ENCODE measurements around the gene CNDP2.

DNA sequence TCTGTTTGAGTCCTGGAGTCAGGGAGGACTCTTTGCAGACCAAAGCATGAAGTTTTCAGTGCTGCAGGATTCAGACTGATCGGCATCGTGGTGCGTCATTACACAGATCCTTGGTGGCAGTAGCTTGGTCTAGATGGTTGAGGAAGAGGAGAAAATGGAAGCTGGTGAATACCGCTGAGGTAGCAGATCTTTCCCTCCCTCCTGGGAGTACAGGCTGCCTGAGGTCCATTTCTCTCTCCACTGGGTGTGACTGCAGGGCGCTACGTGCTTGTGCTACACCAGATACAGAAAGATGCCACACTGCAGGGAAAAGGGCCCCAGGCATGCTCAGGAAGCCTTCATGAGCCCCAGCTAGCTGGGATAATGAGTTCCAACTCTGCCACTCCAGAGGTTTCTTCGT is 34.9 kb downstream of the CNDP2 start:
- TF ChIP-seq POLR2AphosphoS5 (IDR thresholded peaks at IDR 0.05) (no peak), POLR2A (IDR thresholded peaks at IDR 0.05; ENCODE audit: low read depth) (no peak)
- TF ChIP-seq, protein P1, sequence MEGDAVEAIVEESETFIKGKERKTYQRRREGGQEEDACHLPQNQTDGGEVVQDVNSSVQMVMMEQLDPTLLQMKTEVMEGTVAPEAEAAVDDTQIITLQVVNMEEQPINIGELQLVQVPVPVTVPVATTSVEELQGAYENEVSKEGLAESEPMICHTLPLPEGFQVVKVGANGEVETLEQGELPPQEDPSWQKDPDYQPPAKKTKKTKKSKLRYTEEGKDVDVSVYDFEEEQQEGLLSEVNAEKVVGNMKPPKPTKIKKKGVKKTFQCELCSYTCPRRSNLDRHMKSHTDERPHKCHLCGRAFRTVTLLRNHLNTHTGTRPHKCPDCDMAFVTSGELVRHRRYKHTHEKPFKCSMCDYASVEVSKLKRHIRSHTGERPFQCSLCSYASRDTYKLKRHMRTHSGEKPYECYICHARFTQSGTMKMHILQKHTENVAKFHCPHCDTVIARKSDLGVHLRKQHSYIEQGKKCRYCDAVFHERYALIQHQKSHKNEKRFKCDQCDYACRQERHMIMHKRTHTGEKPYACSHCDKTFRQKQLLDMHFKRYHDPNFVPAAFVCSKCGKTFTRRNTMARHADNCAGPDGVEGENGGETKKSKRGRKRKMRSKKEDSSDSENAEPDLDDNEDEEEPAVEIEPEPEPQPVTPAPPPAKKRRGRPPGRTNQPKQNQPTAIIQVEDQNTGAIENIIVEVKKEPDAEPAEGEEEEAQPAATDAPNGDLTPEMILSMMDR (IDR thresholded peaks at IDR 0.05): no peak
